ENCODE results near the gene MESD.

The MESD gene

GRCh38 chr15:80904998-80905397 lies 84.6 kb downstream of the MESD start:
- no peak for DNase-seq (ENCODE audit: low read depth in 2 of 2)

GRCh38 chr15:80902298-80902801 lies 87.3 kb downstream of the MESD start:
- no peak for DNase-seq (ENCODE audit: low read depth in 2 of 2)

GRCh38 chr15:80898040-80898439 lies 91.6 kb downstream of the MESD start:
- no peak for DNase-seq (ENCODE audit: low read depth in 2 of 2)

All from stimulated activated CD4-positive, alpha-beta T cell treated with anti-CD3 and anti-CD28 coated beads, Interleukin-1b, Interleukin-23, amount 100 ng/mL, for 1 hour (primary cell).